Loucy (cell line): ENCODE data around the gene GNB3.

Experiments
- H2AFZ ChIP-seq: fragments of 200-600 bp; sonication (generic); 2 replicates; pipeline ENCODE4 v1.6.0; 2016; ENCODE audit warnings: antibody characterized with exemption, mild to moderate bottlenecking, low read length, moderate library complexity
- H3F3A ChIP-seq: fragments of 200-600 bp; 2 replicates; pipeline ENCODE4 v1.6.0; 2016; ENCODE audit warnings: antibody characterized with exemption, low read depth, mild to moderate bottlenecking
- H3K27me3 ChIP-seq: fragments of 200-600 bp; sonication (generic); 2 replicates; pipeline ENCODE4 v1.6.1; 2014; ENCODE audit warnings: low read length, mild to moderate bottlenecking; ENCODE audit not compliant: insufficient read depth, poor library complexity, severe bottlenecking
- H3K36me3 ChIP-seq: fragments of 200-600 bp; sonication (generic); 2 replicates; pipeline ENCODE4 v1.6.1; 2016; ENCODE audit warnings: low read length; ENCODE audit not compliant: insufficient read depth
- H3K4me1 ChIP-seq: fragments of 200-600 bp; sonication (generic); 2 replicates; pipeline ENCODE4 v1.5.1; 2014; ENCODE audit warnings: low read length, mild to moderate bottlenecking; ENCODE audit not compliant: insufficient read depth, poor library complexity, severe bottlenecking
- H3K4me2 ChIP-seq: fragments of 200-600 bp; sonication (generic); 2 replicates; pipeline ENCODE4 v1.6.0; 2014; ENCODE audit warnings: antibody characterized with exemption, low read length, low read depth, mild to moderate bottlenecking; ENCODE audit not compliant: poor library complexity, severe bottlenecking
- H3K4me3 ChIP-seq: fragments of 200-600 bp; sonication (generic); 2 replicates; pipeline ENCODE4 v1.5.1; 2014; ENCODE audit warnings: low read length, mild to moderate bottlenecking, mixed read lengths; ENCODE audit not compliant: poor library complexity, severe bottlenecking
- H3K79me2 ChIP-seq: fragments of 200-600 bp; sonication (generic); 2 replicates; pipeline ENCODE4 v1.6.1; 2014; ENCODE audit warnings: low read length; ENCODE audit not compliant: insufficient read depth
- H3K9ac ChIP-seq: fragments of 200-600 bp; sonication (generic); 2 replicates; pipeline ENCODE4 v1.6.0; 2014; ENCODE audit warnings: mild to moderate bottlenecking, low read depth, low read length, moderate library complexity; ENCODE audit not compliant: poor library complexity, severe bottlenecking
- H3K9me2 ChIP-seq: fragments of 200-600 bp; sonication (generic); replicated peaks from 2 replicates; pipeline ENCODE4 v1.6.1; 2016; ENCODE audit warnings: low read depth, low read length, mixed read lengths
- H3K9me3 ChIP-seq: fragments of 200-600 bp; sonication (generic); 2 replicates; pipeline ENCODE4 v1.6.1; 2014; ENCODE audit warnings: mild to moderate bottlenecking, antibody characterized with exemption, low read length, low read depth; ENCODE audit not compliant: insufficient read depth
- H4K20me1 ChIP-seq: fragments of 200-600 bp; sonication (generic); 2 replicates; pipeline ENCODE4 v1.6.0; 2014; ENCODE audit warnings: antibody characterized with exemption, low read length, mild to moderate bottlenecking; ENCODE audit not compliant: insufficient read depth, poor library complexity, severe bottlenecking
- EZH2phosphoT487 ChIP-seq: fragments of 200-600 bp; IDR thresholded peaks from 2 replicates; pipeline ENCODE4 v1.6.1; 2018; ENCODE audit warnings: antibody characterized with exemption, mild to moderate bottlenecking, moderate library complexity, borderline replicate concordance
- TF ChIP-seq, protein P1 (sequence below): fragments of 200-600 bp; sonication (generic); conservative IDR thresholded peaks from 2 replicates; pipeline ENCODE4 v1.5.1; 2014; ENCODE audit warnings: mild to moderate bottlenecking, antibody characterized with exemption, low read length

The GNB3 gene

DNA sequence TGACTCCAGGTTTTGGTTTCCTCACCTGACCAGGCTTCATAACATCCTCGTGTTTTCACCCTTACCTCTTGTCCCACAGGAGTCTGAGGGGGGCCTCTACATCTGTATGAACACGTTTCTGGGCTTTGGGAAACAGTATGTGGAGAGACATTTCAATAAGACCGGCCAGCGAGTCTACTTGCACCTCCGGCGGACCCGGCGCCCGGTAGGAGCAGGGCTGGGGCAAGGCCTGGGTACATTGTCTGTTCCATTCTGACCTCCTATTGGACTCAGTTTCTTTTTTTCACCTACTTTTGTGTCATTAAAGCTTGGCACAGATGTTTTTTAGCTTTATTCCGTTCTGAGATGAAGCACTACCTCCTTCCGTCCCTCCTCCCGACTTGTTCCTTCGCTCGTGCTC, 14.6 kb downstream of the GNB3 start:
- Histone ChIP-seq H3K9me3 (no peaks in the 10 kb centered on the region), H4K20me1 (peaks cover 24% of the 10 kb centered on the region)

DNA sequence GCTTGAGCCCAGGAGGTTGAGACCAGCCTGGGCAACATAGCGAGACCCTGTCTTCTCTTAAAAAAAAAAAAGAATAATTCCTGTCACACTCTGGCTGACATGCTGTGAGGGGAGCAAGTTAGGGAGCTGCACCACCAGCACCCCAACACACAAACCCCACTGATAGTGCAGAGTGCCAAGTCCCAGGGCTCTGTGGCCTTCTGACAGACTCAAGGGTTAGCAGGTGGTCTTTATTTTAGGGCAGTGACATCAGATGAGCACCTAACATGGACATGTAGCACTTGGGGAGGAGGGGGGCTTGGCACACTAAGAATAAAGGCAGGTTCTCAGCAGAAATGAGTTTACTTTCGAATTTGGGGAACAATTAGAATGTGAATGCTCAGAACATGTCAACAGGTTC, 18.1 kb downstream of the GNB3 start:
- peaks cover 81% of the 10 kb centered on the region for H3K36me3 ChIP-seq

More for the DNA sequence above, 14.6 kb downstream of the GNB3 start:
- no peak overlapping the region for H3K9ac ChIP-seq
- peaks cover 22% of the 10 kb centered on the region for H3K4me1 ChIP-seq
- no peak overlapping the region for H2AFZ ChIP-seq
- H3F3A ChIP-seq, result peaks cover 4% of the 10 kb centered on the region
- no peak overlapping the region for H3K4me3 ChIP-seq
- no peaks in the 10 kb centered on the region for H3K27me3 ChIP-seq
- H3K9me2 ChIP-seq, result no peaks in the 10 kb centered on the region
- TF ChIP-seq EZH2phosphoT487, result no peak
- TF ChIP-seq, protein P1, sequence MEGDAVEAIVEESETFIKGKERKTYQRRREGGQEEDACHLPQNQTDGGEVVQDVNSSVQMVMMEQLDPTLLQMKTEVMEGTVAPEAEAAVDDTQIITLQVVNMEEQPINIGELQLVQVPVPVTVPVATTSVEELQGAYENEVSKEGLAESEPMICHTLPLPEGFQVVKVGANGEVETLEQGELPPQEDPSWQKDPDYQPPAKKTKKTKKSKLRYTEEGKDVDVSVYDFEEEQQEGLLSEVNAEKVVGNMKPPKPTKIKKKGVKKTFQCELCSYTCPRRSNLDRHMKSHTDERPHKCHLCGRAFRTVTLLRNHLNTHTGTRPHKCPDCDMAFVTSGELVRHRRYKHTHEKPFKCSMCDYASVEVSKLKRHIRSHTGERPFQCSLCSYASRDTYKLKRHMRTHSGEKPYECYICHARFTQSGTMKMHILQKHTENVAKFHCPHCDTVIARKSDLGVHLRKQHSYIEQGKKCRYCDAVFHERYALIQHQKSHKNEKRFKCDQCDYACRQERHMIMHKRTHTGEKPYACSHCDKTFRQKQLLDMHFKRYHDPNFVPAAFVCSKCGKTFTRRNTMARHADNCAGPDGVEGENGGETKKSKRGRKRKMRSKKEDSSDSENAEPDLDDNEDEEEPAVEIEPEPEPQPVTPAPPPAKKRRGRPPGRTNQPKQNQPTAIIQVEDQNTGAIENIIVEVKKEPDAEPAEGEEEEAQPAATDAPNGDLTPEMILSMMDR, result no peak
- no peak overlapping the region for H3K4me2 ChIP-seq
- peaks cover 37% of the 10 kb centered on the region for H3K79me2 ChIP-seq
- H3K36me3 ChIP-seq, result peaks cover 46% of the 10 kb centered on the region

DNA sequence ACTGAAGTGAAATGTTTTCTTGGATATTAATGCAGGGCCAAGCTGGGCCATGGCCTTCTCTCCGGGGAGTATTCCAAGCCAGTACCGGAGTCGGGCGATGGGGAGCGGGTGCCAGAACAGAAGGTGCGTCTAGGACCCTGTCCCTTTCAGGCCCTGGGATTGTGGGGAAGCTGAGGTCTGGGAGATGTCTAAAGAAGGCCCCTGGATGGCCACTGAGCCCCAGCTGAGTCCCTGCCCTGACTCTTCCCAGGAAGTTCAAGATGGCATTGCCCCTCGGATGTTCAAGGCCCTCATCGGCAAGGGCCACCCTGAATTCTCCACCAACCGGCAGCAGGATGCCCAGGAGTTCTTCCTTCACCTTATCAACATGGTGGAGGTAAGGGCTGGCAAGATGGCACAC, 19.4 kb downstream of the GNB3 start:
- H3K27me3 ChIP-seq, result no peaks in the 10 kb centered on the region
- no peak overlapping the region for H3K9ac ChIP-seq
- H3K4me3 ChIP-seq, result no peak overlapping the region
- H3K36me3 ChIP-seq, result peaks cover 93% of the 10 kb centered on the region
- no peaks in the 10 kb centered on the region for H3K9me3 ChIP-seq
- no peaks in the 10 kb centered on the region for H3K9me2 ChIP-seq
- TF ChIP-seq EZH2phosphoT487, result no peak
- TF ChIP-seq, protein P1, result no peak
- no peaks in the 10 kb centered on the region for H4K20me1 ChIP-seq
- H3K4me2 ChIP-seq, result no peak overlapping the region
- no peak overlapping the region for H2AFZ ChIP-seq
- peaks cover 7% of the 10 kb centered on the region; the same call in 1 of the 2 replicates for H3K79me2 ChIP-seq
- no peaks in the 10 kb centered on the region for H3F3A ChIP-seq
- no peaks in the 10 kb centered on the region for H3K4me1 ChIP-seq

More for the DNA sequence above, 18.1 kb downstream of the GNB3 start:
- Histone ChIP-seq H3K9ac (no peak overlapping the region), H2AFZ (no peak overlapping the region), H4K20me1 (peaks cover 11% of the 10 kb centered on the region), H3K27me3 (no peaks in the 10 kb centered on the region), H3K9me2 (no peaks in the 10 kb centered on the region), H3K4me1 (peaks cover 6% of the 10 kb centered on the region), H3K4me2 (no peak overlapping the region), H3K4me3 (no peak overlapping the region), H3K9me3 (no peaks in the 10 kb centered on the region), H3F3A (no peaks in the 10 kb centered on the region), H3K79me2 (peaks cover 20% of the 10 kb centered on the region)
- TF ChIP-seq, protein P1, result no peak
- TF ChIP-seq EZH2phosphoT487, result no peak
